ENCODE results near the gene CHTF8. TPM values are rescaled to one million over a fixed set of nuclear protein-coding genes. Genes with fewer than 3 reads are reported as not detected.

Gene CHTF8
- total RNA-seq, 1 donor from 2014 or later: 109 TPM

- no peak for DNase-seq (ENCODE audit: extremely low read depth, low read depth, low spot score)
Observed at GRCh38 chr16:69114346-69114975, 17.9 kb downstream of the CHTF8 start.

GRCh38 chr16:69113216-69113615 lies 19.2 kb downstream of the CHTF8 start:
- no peak for DNase-seq (ENCODE audit: extremely low read depth, low read depth, low spot score)

GRCh38 chr16:69112285-69113129 lies 19.9 kb downstream of the CHTF8 start:
- DNase-seq (ENCODE audit: extremely low read depth, low read depth, low spot score): no peak

- no peak for DNase-seq (ENCODE audit: extremely low read depth, low read depth, low spot score)
Observed at GRCh38 chr16:69111876-69112230, 20.5 kb downstream of the CHTF8 start.

GRCh38 chr16:69111216-69111875 lies 21.0 kb downstream of the CHTF8 start:
- no peak for DNase-seq (ENCODE audit: extremely low read depth, low read depth, low spot score)

DNA sequence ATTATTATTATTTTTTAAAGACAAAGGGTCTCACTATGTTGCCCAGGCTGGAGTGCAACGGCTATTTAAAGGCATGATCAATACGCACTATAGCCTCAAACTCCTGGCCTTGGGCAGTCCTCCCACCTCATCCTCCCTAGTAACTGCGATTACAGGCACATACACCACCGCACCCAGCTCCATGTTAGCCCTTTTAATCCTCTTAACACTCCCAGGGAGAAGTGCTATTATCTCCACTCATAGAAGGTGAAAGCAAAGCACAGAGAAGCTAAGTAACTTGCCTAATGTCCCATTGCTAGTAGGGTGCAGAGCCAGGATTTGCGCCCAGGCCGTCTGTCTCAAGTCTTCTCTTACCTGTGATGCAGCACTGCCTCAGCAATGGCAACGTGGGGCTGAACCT lies 22.0 kb downstream of the CHTF8 start:
- no peak for DNase-seq (ENCODE audit: extremely low read depth, low read depth, low spot score)

DNA sequence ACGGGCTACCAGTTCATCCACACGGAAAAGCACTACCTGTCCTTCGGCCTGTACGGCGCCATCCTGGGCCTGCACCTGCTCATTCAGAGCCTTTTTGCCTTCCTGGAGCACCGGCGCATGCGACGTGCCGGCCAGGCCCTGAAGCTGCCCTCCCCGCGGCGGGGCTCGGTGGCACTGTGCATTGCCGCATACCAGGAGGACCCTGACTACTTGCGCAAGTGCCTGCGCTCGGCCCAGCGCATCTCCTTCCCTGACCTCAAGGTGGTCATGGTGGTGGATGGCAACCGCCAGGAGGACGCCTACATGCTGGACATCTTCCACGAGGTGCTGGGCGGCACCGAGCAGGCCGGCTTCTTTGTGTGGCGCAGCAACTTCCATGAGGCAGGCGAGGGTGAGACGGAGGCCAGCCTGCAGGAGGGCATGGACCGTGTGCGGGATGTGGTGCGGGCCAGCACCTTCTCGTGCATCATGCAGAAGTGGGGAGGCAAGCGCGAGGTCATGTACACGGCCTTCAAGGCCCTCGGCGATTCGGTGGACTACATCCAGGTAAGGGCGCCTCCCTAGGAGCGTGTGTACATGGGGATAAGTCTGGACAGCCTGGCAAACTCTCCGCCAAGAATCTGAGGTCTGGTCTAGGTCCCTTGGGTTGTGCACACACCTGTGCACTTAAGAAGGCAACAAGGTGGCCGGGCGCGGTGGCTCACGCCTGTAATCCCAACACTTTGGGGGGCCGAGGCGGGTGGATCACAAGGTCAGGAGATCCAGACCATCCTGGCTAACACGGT lies 22.7 kb downstream of the CHTF8 start:
- no peak for DNase-seq (ENCODE audit: extremely low read depth, low read depth, low spot score)

- DNase-seq (ENCODE audit: extremely low read depth, low read depth, low spot score): no peak
Observed at GRCh38 chr16:69108905-69109252, 23.5 kb downstream of the CHTF8 start.

DNA sequence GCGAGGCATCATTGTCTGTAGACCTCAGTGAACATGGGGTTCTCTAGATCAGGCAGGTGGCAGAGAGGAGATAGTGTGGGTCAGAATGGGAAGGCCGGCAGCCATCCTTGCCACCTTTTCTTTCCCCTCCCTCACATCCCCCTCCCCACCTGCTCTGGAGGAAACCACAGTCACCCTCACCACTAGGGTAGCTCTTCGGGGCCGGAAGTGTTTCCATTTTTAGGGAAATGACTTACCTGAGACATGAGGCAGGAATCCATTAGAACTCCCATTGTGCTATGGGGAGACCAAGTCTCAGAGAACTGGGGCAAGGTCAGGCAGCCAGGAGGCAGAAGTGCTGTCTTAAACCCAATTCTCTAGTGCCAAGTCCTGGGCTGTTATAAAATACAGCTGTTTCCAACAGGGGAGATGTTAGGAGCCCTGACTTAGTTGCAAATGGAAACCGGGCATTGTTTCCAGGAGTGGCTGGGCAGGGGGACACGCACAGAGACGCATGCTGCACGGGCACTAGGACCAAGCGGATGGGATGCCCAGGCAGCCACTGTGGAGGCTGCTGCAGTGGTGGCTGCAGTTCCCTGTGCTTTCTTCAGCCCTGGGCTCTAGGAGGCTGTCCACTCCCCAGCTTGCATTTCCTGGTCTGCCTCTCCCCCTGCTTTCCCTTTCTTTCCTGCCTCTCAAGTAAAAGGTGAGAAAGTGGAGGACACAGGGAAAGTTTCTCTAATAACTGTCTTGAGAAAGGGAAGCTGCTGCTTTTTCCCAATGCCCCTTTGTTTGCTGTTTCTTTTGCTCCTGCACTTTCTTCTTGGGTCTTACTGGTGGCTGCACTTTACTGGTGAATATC lies 24.1 kb downstream of the CHTF8 start:
- DNase-seq (ENCODE audit: extremely low read depth, low read depth, low spot score): no peak

DNA sequence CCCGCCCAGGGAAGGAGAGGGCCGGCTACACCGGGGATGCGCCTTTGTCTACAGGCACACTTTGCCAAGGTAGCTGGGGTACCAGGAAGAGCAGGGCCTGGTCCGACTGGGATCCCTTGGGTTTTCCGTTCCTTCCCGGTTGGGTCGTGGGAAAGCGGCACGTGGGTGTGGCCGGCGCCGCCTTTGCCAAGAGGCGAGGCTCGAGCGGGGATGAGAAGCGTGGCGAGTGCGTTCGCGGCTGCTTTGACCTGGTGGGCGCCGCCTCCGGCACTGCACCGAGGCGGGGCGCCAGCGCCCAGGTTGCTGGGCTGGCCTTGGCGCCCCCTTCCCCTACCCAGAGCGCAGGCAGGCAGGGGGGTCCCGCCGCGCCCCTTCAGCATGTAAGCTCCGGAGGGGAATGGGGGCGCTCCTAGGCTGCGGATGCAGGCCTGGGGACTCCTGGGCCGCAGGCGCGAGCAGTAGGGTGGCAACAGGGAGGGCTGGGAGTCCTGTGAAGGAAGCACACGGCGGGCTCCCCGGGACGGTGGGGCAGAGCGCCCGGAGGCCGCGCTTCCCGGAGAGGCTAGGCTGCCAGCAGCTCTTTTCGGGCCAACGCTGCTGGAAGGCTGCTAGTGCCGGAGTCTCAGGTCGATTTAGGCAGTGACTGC lies 24.9 kb downstream of the CHTF8 start:
- no peak for DNase-seq (ENCODE audit: extremely low read depth, low read depth, low spot score)

GRCh38 chr16:69106491-69107315 lies 25.7 kb downstream of the CHTF8 start:
- DNase-seq (ENCODE audit: extremely low read depth, low read depth, low spot score): no peak

DNA sequence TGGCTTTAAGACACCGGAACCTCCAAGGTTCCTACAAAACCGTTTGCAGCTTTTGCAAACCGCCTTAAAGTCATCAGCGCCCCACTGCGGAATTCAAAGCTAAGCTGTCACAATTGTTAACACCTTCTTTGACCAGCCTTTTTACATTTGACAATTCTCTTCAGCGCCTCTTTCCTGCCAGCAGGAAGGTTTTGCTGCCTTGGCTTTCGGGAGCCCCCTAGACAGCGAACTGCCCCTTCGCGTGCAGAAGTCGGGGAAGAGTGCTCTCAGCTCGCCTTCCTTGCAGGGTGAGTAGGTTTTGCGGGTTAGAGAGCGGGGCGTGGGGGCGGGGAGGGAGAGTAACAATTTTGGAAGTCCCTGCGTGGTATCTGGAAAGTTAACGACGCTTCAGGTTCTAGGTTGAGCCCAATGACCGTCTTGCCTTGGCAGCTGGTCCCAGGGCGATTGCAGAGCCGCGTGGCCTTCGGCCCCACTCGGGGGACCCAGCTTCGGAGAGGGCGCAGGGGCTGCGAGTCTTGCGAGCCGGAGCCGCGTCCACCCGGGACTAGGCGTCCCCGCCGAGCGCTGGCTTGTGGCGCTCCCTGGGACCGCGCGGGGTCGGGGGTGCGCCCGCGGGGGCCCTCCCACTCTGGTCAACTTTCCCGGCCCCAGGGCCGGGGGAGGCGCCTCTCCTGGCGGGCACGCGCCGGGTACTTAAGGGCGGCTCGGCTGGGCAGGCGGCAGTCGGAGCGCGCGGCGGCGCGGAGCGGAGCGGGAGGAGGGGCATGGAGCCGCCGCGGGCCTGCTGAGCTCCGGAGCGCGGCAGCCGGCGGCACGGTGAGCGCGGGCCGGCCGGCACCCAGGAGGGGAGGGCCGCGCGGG lies 26.7 kb downstream of the CHTF8 start, which contains the start of gene HAS3:
Gene HAS3 (plus strand): TSS at position 153 of the 861 bp plus-strand sequence. CDS start 3,743 bp downstream, outside the sequence.
- DNase-seq (ENCODE audit: extremely low read depth, low read depth, low spot score): no peak

- no peak for DNase-seq (ENCODE audit: extremely low read depth, low read depth, low spot score)
Observed at GRCh38 chr16:69100071-69100691, 32.2 kb downstream of the CHTF8 start.

GRCh38 chr16:69095193-69095592 lies 37.2 kb downstream of the CHTF8 start:
- no peak for DNase-seq (ENCODE audit: extremely low read depth, low read depth, low spot score)

GRCh38 chr16:69094501-69094900 lies 37.9 kb downstream of the CHTF8 start:
- no peak for DNase-seq (ENCODE audit: extremely low read depth, low read depth, low spot score)

GRCh38 chr16:69093974-69094373 lies 38.4 kb downstream of the CHTF8 start:
- DNase-seq (ENCODE audit: extremely low read depth, low read depth, low spot score): no peak
